HCT116 (cell line): ENCODE measurements around the gene IQSEC3. TPM values are rescaled to one million over a fixed set of nuclear protein-coding genes. Genes with fewer than 3 reads are reported as not detected.
A peak's percentile ranks its signal among the peaks of the same experiment; 100 is the strongest.

Experiments used
- ATAC-seq: fragments of 200-7000 bp; cut with Tn5 transposase; 2 replicates; pipeline ENCODE4 v1.9.1; 2020; ENCODE audit warnings: mild to moderate bottlenecking, moderate library complexity
- BruUV-seq: library from RNA; stranded (reverse); fragments of 400-500 nt; replicated peaks from 2 replicates; lab custom pipeline; 2021; lab: Mats Ljungman, UMichigan
- CTCF ChIA-PET: fragments of 300-600 bp; sonication (Branson Sonifier 250); formaldehyde crosslinking; loops from one replicate; lab custom pipeline; 2021; ENCODE audit warnings: antibody characterized with exemption; lab: Charles Lee
- POLR2A ChIA-PET: fragments of 300-600, 350-600 bp; sonication (Branson Sonifier 250); formaldehyde crosslinking; loops from one replicate; lab custom pipeline; 2021; ENCODE audit warnings: antibody characterized with exemption; lab: Charles Lee
- RAD21 ChIA-PET, 2 experiments: fragments of 300-600 bp; sonication (Branson Sonifier 250); formaldehyde crosslinking; loops; one replicate each; lab custom pipeline; 2023; ENCODE audit warnings: low total read pairs in 2 of 2; ENCODE audit not compliant: uncharacterized antibody in 2 of 2, unreplicated experiment in 2 of 2, low non-redundant PET in 1 of 2; lab: Charles Lee
- DNase-seq: peaks from one replicate; pipeline ENCODE4 v3.0.0-alpha.2; 2010; ENCODE audit warnings: low read depth, low spot score
- H2AFZ ChIP-seq: fragments of 200-600 bp; shearing (Covaris generic), sonication (generic); 2 replicates; pipeline ENCODE4 v1.6.1; 2017; ENCODE audit warnings: low read depth, mixed run types, mixed read lengths, antibody characterized with exemption, low read length; ENCODE audit not compliant: poor library complexity, severe bottlenecking
- H3K27ac ChIP-seq: 2 replicates; pipeline ENCODE4 v1.5.1; 2012; ENCODE audit warnings: low read depth, low read length
- H3K27me3 ChIP-seq: fragments of 200-600 bp; sonication (generic); 2 replicates; pipeline ENCODE4 v1.6.1; 2016; ENCODE audit warnings: mixed run types, low read length, mixed read lengths; ENCODE audit not compliant: insufficient read depth
- H3K36me3 ChIP-seq, 2 experiments: fragments of 200-500 bp in 1 of 2; fragments of 200-600 bp in 1 of 2; sonication (Bioruptor generic) in 1 of 2; sonication (generic) in 1 of 2; 2 replicates each; pipeline versions ENCODE4 v1.5.1 to v1.6.1; 2014 to 2016; ENCODE audit warnings: low read length in 2 of 2, inconsistent platforms in 1 of 2, mixed read lengths in 1 of 2, mixed run types in 1 of 2; ENCODE audit not compliant: insufficient read depth in 2 of 2, control insufficient read depth in 1 of 2
- H3K4me1 ChIP-seq, 2 experiments: fragments of 200-600 bp in 1 of 2; sonication (generic) in 1 of 2; 2 replicates each; pipeline versions ENCODE4 v1.5.1 to v1.6.1; 2012 to 2017; ENCODE audit warnings: low read length in 2 of 2, inconsistent platforms in 1 of 2, mild to moderate bottlenecking in 1 of 2, mixed read lengths in 1 of 2, mixed run types in 1 of 2, moderate library complexity in 1 of 2; ENCODE audit not compliant: insufficient read depth in 2 of 2, control insufficient read depth in 1 of 2
- H3K4me2 ChIP-seq: fragments of 200-600 bp; sonication (generic); 2 replicates; pipeline ENCODE4 v1.6.1; 2017; ENCODE audit warnings: mixed run types, low read length, mixed read lengths
- H3K4me3 ChIP-seq, 2 experiments: fragments of 200-600 bp in 1 of 2; sonication (generic) in 1 of 2; replicated peaks in 1 of 2; 2 replicates each; pipeline ENCODE4 v1.5.1; 2011 to 2016; ENCODE audit warnings: low read length in 2 of 2, control low read depth in 1 of 2, low read depth in 1 of 2, mild to moderate bottlenecking in 1 of 2, mixed read lengths in 1 of 2, mixed run types in 1 of 2
- H3K79me2 ChIP-seq: fragments of 200-600 bp; sonication (generic); 2 replicates; pipeline ENCODE4 v1.6.1; 2017; ENCODE audit warnings: mild to moderate bottlenecking, mixed run types, low read length, moderate library complexity, mixed read lengths; ENCODE audit not compliant: insufficient read depth
- H3K9ac ChIP-seq: fragments of 200-600 bp; sonication (generic); 2 replicates; pipeline ENCODE4 v1.6.1; 2016; ENCODE audit warnings: low read length, mixed read lengths
- H3K9me2 ChIP-seq: fragments of 200-600 bp; sonication (generic), shearing (Covaris generic); 2 replicates; pipeline ENCODE4 v1.6.1; 2017; ENCODE audit warnings: mixed run types, mild to moderate bottlenecking, moderate library complexity; ENCODE audit not compliant: insufficient read depth
- H3K9me3 ChIP-seq, 2 experiments: fragments of 200-500 bp in 1 of 2; fragments of 200-600 bp in 1 of 2; sonication (Bioruptor generic) in 1 of 2; sonication (generic) in 1 of 2; 2 replicates each; pipeline ENCODE4 v1.6.1; 2014 to 2017; ENCODE audit warnings: low read length in 2 of 2, mixed read lengths in 2 of 2, inconsistent platforms in 1 of 2, low read depth in 1 of 2, mild to moderate bottlenecking in 1 of 2, mixed run types in 1 of 2, moderate library complexity in 1 of 2; ENCODE audit not compliant: control insufficient read depth in 1 of 2, insufficient read depth in 1 of 2
- H4K20me1 ChIP-seq: fragments of 200-600 bp; sonication (generic), shearing (Covaris generic); 2 replicates; pipeline ENCODE4 v1.6.1; 2017; ENCODE audit warnings: mixed run types, mild to moderate bottlenecking, moderate library complexity; ENCODE audit not compliant: insufficient read depth
- EZH2 ChIP-seq: fragments of 200-600 bp; sonication (generic); IDR thresholded peaks from 2 replicates; pipeline ENCODE4 v1.6.1; 2017; ENCODE audit warnings: antibody characterized with exemption, mixed run types
- POLR2A ChIP-seq: IDR thresholded peaks from 2 replicates; pipeline ENCODE4 v1.7.0; 2011; ENCODE audit warnings: borderline replicate concordance; ENCODE audit not compliant: insufficient read depth, insufficient read length; ENCODE audit errors: extremely low read depth
- RAD21 ChIP-seq: IDR thresholded peaks from 2 replicates; pipeline ENCODE4 v1.6.1; 2012; ENCODE audit warnings: low read depth, mild to moderate bottlenecking
- REST ChIP-seq: IDR thresholded peaks from 2 replicates; pipeline ENCODE4 v1.6.1; 2012; ENCODE audit warnings: low read depth
- SRF ChIP-seq: IDR thresholded peaks from 2 replicates; pipeline ENCODE4 v1.6.1; 2012; ENCODE audit warnings: low read depth
- YY1 ChIP-seq: IDR thresholded peaks from 2 replicates; pipeline ENCODE4 v1.6.1; 2011; ENCODE audit warnings: low read length, low read depth, moderate library complexity, mild to moderate bottlenecking; ENCODE audit not compliant: insufficient replicate concordance; ENCODE audit errors: extremely low read depth
- ZFX ChIP-seq: fragments of 450-650 bp; IDR thresholded peaks from 2 replicates; pipeline ENCODE4 v1.6.1; 2017
- intact Hi-C: fragments of 100-400 bp; cut with micrococcal nuclease; formaldehyde crosslinking; loops from 2 replicates; pipeline ENCODE4 v1.10.0; 2022
- total RNA-seq: library from RNA; stranded (reverse); gene quantifications from one replicate; pipeline ENCODE4 v1.2.1, GENCODE V29; 2021; ENCODE audit not compliant: unreplicated experiment

IQSEC3 gene
- total RNA-seq, 1 experiment from 2014 or later, result not detected

GRCh38 chr12:54750-55535, 11.6 kb upstream of the IQSEC3 start:
- Histone ChIP-seq H3K4me1 (no peaks in the 10 kb centered on the region), H3K9ac (no peak overlapping the region), H3K27me3 (peaks cover 61% of the 10 kb centered on the region), H3K4me3 (no peak overlapping the region), H3K36me3 (no peaks in the 10 kb centered on the region), H3K27ac (no peak overlapping the region), H2AFZ (no peak overlapping the region), H3K9me2 (no peaks in the 10 kb centered on the region), H3K4me2 (no peak overlapping the region), H3K9me3 (0 out of 4 replicates have a peak, but pooled peaks cover 0 to 3% of the 10 kb centered on the region in 2 experiments), H4K20me1 (no peaks in the 10 kb centered on the region), H3K79me2 (no peaks in the 10 kb centered on the region)
- TF ChIP-seq POLR2A, result no peak
- TF ChIP-seq EZH2, result peak; percentile 77; the same call in 1 of the 2 replicates
- no peak for DNase-seq
- CTCF ChIA-PET, result no interaction called here
- RAD21 ChIA-PET, result no interaction called here
- POLR2A ChIA-PET, result no interaction called here
- BruUV-seq, result no TSS peak
- intact Hi-C loops, result no loop called here
- peak; percentile 35; the same call in 1 of the 2 replicates for ATAC-seq

GRCh38 chr12:56683-57346, 9.8 kb upstream of the IQSEC3 start:
- Histone ChIP-seq H2AFZ (no peak overlapping the region), H3K9ac (no peak overlapping the region), H3K4me3 (no peak overlapping the region), H3K27me3 (peaks cover 67% of the 10 kb centered on the region), H3K36me3 (no peaks in the 10 kb centered on the region), H3K4me1 (no peaks in the 10 kb centered on the region), H3K27ac (no peak overlapping the region), H3K4me2 (no peak overlapping the region), H4K20me1 (no peaks in the 10 kb centered on the region), H3K79me2 (no peaks in the 10 kb centered on the region), H3K9me2 (no peaks in the 10 kb centered on the region), H3K9me3 (peaks cover 0 to 3% of the 10 kb centered on the region in 2 experiments; a peak in 1 of 4 replicates)
- intact Hi-C loops, result no loop called here
- ChIA-PET POLR2A (no interaction called here), RAD21 (no interaction called here), CTCF (no interaction called here)
- BruUV-seq, result no TSS peak
- ATAC-seq, result 0 out of 2 replicates have a peak, but pooled peaks have one; percentile 12
- no peak for DNase-seq
- no peak for TF ChIP-seq REST
- TF ChIP-seq ZFX, result no peak
- no peak for TF ChIP-seq RAD21
- TF ChIP-seq EZH2, result no peak
- no peak for TF ChIP-seq POLR2A
- no peak for TF ChIP-seq SRF
- no peak for TF ChIP-seq YY1
